Brain microvascular endothelial cell (primary cell): Measurements from ENCODE around the gene TYW1.
"Not testable (repeated sequence)": the region's sequence is repeated elsewhere in the genome, so short reads cannot be mapped to it uniquely, and the experiment has no call there.

Experiments
- DNase-seq: peaks from one replicate; pipeline ENCODE4 v3.0.0-alpha.2; 2020
- H3K27ac ChIP-seq: fragments of 250-450 bp; sonication (Bioruptor Pico); 2 replicates; pipeline ENCODE4 v1.5.1; 2020; ENCODE audit warnings: mild to moderate bottlenecking, moderate library complexity
- H3K27me3 ChIP-seq: fragments of 250-450 bp; sonication (Bioruptor Pico); replicated peaks from 2 replicates; pipeline ENCODE4 v1.5.1; 2020; ENCODE audit warnings: mild to moderate bottlenecking
- H3K36me3 ChIP-seq: fragments of 250-450 bp; sonication (Bioruptor Pico); replicated peaks from 2 replicates; pipeline ENCODE4 v1.5.1; 2020; ENCODE audit warnings: mild to moderate bottlenecking
- H3K4me3 ChIP-seq: 2 replicates; pipeline ENCODE4 v1.5.1; 2011; ENCODE audit warnings: low read depth, mild to moderate bottlenecking, control low read depth, low read length, moderate library complexity
- CTCF ChIP-seq: IDR thresholded peaks from 2 replicates; pipeline ENCODE4 v1.5.1; 2011; ENCODE audit warnings: low read depth, mild to moderate bottlenecking, moderate library complexity, low read length, control low read depth, inconsistent platforms; ENCODE audit errors: missing control alignments
- in situ Hi-C: cut with HindIII; loops from 2 replicates; pipeline ENCODE4 v1.10.0; 2017; ENCODE audit warnings: low sequenced_read_pairs, low pct_ligation_motif_present

The TYW1 gene

DNA sequence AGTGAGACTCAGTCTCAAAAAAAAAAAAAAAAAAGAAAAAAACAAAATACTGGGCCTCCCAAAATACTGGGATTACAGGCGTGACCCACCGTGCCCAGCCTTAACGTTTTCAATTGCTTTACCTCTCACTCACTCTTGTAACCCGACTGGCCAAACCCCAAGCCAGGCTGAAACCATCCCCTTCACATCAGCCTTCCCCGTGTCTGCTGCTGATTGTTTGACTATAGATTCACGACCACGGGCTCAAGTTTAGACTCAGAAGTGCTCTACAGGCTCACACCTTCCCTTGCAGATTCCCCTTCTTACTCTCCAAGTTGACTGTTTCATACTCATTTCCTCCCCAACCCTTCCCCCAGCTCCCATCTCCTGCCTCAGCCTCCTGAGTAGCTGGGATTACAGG lies 22.3 kb downstream of the TYW1 start:
- TF ChIP-seq CTCF, result no peak
- in situ Hi-C loops, result no loop called here
- no peak overlapping the region for H3K4me3 ChIP-seq
- peaks cover 22% of the 10 kb centered on the region for H3K36me3 ChIP-seq
- no peak for DNase-seq
- no peak overlapping the region for H3K27ac ChIP-seq
- no peaks in the 10 kb centered on the region for H3K27me3 ChIP-seq

DNA sequence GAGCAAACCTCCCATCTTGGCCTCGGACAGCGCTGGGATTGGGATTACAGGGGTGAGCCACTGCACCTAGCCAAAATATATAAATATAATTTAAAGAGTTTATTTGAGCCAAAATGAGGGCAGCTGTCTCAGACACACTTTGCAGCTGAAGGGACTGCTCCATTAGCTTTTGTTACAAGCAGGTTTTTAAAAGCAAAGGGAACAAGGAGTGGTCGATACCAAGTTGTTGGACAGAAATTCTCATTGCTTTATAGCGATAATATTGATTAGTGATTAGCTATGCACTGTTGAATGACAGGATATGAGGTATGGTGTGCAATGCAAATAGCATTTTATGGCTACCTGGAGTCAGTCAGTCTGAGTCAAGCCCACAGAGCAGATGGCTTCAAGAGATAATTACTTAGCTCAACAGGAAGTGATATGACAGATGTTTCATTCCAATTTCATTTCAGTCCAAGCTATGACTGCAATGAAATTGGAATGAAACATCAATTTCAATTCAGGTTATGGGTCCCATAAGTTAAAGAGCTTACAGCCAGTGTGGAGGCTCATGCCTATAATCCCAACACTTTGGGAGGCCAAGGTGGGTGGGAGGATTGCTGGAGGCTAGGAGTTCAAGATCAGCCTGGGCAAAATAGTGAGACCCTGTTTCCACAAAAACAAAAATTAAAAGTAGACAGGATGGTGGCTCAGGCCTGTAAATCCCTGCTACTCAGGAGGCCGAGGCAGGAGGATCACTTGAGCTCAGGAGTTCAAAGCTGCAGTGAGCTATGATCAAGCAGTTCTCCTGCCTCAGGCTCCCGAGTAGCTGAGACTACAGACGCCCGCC lies 23.1 kb downstream of the TYW1 start:
- no peak for TF ChIP-seq CTCF
- Histone ChIP-seq H3K4me3 (no peak overlapping the region), H3K36me3 (peaks cover 22% of the 10 kb centered on the region), H3K27me3 (no peaks in the 10 kb centered on the region), H3K27ac (no peak overlapping the region)
- DNase-seq, result no peak
- in situ Hi-C loops, result no loop called here

- H3K27ac ChIP-seq, result no peak overlapping the region
- peaks cover 22% of the 10 kb centered on the region for H3K36me3 ChIP-seq
- no peak for DNase-seq
- H3K27me3 ChIP-seq, result no peaks in the 10 kb centered on the region
- H3K4me3 ChIP-seq, result no peak overlapping the region
- in situ Hi-C loops, result no loop called here
- no peak for TF ChIP-seq CTCF
These were observed 24.6 kb downstream of the TYW1 start for GRCh38 chr7:67021260-67021659.

DNA sequence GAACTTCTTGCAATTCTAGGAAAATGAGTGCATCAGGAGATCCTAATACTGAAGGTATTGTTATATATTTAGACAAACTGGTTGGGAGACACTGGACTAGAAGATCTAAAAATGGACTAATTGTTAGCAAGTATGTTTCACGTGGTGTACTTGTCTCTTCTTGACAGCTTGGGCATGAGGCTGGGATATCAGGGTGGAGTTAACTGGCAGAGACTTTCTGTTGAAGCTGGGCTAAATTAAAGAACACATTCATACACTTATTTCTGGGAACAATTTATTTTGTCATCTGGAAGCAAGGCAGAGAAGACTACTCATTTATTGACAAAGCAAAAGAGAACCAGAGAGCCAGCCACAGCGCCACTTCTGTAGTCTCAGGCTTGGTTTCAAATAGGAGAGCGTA lies 25.9 kb downstream of the TYW1 start:
- DNase-seq, result no peak
- no peak for TF ChIP-seq CTCF
- in situ Hi-C loops, result no loop called here
- Histone ChIP-seq H3K27me3 (no peaks in the 10 kb centered on the region), H3K36me3 (peaks cover 22% of the 10 kb centered on the region), H3K4me3 (no peak overlapping the region), H3K27ac (no peak overlapping the region)

DNA sequence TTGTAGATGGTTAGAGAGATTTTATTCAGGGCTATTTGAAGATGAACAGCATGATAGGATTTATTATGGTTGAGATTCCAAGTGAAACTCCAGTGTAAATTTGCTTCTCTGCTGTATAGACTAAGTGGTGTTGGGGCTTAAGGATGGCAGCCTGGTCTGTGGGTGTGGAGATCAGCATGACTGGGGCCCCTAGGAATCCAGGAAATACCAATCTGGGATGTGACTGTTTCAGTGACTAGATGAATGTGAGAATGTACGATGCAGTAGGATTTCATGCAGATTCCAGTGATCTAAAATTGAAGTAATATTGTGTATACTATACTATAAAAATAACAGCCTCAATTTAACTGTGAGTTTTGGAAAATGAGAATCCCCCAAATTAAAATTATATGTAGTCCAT lies 28.8 kb downstream of the TYW1 start:
- DNase-seq, result peak; percentile 85
- H3K4me3 ChIP-seq, in situ Hi-C loops, H3K27me3 ChIP-seq: not testable (repeated sequence)
- Histone ChIP-seq H3K27ac (peak overlapping the region; percentile 67), H3K36me3 (peaks cover 13% of the 10 kb centered on the region)

DNA sequence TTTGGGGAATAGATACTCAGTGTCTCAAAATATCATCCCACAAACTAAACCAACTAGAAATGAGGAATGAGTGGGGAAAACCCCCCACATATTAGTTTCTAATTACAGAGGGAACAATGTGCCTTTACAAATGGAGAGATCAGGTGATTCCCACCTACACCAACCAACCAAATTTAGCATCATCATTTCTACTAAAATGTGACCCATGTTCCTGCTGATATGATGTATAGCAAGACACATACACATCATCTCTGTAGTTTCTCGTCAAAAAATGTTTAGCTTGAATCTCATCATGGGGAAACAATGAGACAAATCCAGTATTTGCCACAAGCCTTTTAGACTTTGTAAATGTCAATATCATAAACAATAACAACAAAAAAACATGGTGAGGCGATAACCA lies 35.1 kb downstream of the TYW1 start:
- H3K27ac ChIP-seq, DNase-seq, H3K27me3 ChIP-seq, in situ Hi-C loops, H3K36me3 ChIP-seq, H3K4me3 ChIP-seq: not testable (repeated sequence)

DNA sequence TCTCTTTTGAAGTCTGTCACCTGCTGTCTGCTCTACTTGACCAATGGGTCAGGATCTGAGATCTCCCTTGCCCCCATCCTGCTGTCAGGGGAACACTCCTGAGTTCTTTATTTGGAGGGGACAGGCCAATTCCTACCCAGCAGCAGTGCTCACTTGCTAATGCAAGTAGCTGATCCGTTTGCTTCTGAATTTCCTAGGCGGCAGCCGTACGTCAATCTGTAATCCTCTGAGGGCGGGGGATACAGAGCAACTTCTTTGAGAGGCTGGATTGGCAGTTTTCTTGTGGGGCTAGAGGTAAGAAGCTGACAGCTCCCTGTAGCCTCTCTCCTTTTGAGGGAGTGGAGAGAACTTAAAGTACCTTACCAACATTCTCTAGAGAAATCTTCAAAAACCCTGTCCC lies 36.6 kb downstream of the TYW1 start:
- Histone ChIP-seq H3K27ac (no peak overlapping the region), H3K4me3 (no peak overlapping the region), H3K36me3 (peaks cover 2% of the 10 kb centered on the region), H3K27me3 (no peaks in the 10 kb centered on the region)
- in situ Hi-C loops, result no loop called here
- TF ChIP-seq CTCF, result no peak
- DNase-seq, result no peak

DNA sequence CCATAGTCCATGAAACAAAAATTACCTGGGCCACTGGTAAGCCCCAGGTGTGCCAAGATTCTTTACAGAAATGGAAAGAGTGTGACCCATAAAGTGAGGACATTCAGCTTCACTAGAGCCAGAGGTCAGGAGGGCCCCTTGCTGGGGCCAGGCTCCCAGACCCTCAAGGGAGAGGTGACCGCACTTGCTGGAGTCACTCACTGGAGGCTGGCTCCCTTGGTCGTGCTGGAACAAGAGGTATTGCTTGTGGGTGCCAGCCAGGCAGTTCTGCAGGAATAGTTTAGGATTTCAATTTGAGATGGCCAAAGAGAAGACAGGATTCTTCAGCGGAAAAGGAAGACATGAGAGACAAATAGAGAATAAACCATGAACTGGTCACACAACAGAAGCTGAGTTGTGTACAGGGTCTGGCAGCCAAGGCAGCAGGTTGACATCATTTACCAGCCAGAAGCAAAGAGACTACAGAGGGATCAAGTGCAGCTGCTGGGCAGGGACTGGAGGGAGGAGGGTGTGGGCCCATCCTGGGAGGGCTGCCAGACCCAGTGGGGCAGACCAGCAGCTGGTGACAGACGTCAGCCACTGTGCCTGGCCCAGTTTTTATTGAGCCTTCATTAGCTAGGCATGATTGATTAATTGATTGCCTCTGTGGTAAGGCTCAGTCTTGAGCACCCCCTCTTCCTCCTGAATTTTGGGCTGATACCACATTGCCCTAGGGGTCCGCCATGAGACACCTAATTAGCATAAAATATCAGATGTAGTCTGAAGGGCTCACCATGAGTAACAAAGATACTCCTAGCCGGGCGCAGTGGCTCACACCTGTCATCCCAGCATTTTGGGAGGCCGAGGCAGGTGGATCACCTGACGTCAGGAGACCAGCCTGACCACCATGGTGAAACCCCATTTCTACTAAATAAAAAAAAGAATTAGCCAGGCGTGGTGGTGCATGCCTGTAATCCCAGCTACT lies 40.1 kb downstream of the TYW1 start:
- H3K4me3 ChIP-seq, H3K27me3 ChIP-seq, H3K36me3 ChIP-seq, DNase-seq, H3K27ac ChIP-seq, in situ Hi-C loops: not testable (repeated sequence)

DNA sequence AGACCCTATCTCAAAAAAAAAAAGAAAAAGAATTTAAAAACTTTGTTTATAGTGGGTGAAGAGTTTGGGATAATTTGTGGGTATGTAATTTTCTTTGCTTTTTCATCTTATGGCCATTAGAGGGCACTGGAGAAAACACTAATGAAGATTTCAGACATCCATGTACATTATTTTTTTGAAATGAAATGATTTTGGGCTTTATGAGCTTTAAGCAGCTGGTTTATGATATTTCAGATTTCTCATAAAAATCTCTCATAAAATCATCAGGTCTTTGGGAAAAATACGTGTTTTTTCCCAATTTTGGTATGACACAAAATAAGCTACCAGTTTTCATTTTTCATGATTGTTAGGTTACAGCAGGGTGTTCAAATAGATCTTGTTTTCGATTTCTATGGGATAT lies 44.2 kb downstream of the TYW1 start:
- in situ Hi-C loops, H3K27me3 ChIP-seq, H3K36me3 ChIP-seq, H3K4me3 ChIP-seq, H3K27ac ChIP-seq, DNase-seq: not testable (repeated sequence)
